ENCODE results near the gene NOLC1. TPM values are rescaled to one million over a fixed set of nuclear protein-coding genes. Genes with fewer than 3 reads are reported as not detected.

The NOLC1 gene
- total and polyA plus RNA-seq, 10 of the 15 experiments (the other 5 are each of a cell fraction or from before 2014, with no cell fraction given), result 91.7 to 244 (median 128) TPM

- ChIA-PET RAD21 (ENCODE audit: unreplicated experiment) (no interaction called here), CTCF (interaction anchor here (1.0 to 6.6 kb wide), 2 partner anchors 16 to 47 kb away, joined by 3 to 61 read pairs; no protein-coding TSS in a partner anchor), POLR2A (no interaction called here), SMC1A (ENCODE audit: uncharacterized antibody, unreplicated experiment) (no interaction called here)
- Histone ChIP-seq H3K79me2 (ENCODE audit: control insufficient read depth, insufficient read depth, low read length) (no peaks in the 10 kb centered on the region), H3K27ac (ENCODE audit: control insufficient read depth, insufficient read depth) (no peak overlapping the region), H3K36me3 (ENCODE audit: control insufficient read depth in 2 of 2, insufficient read depth in 2 of 2, low read length in 1 of 2) (no peaks in the 10 kb centered on the region), H2AFZ (ENCODE audit: control insufficient read depth, low read depth, low read length) (no peak overlapping the region), H3K27me3 (replicated peaks in 1 of 2; ENCODE audit: control insufficient read depth in 2 of 2, insufficient read depth in 2 of 2, low read length in 1 of 2) (no peaks in the 10 kb centered on the region), H3K4me1 (ENCODE audit: control insufficient read depth, insufficient read depth, low read length) (peaks cover 11% of the 10 kb centered on the region), H3K4me3 (no peak overlapping the region), H3K4me2 (ENCODE audit: control insufficient read depth, insufficient read depth) (no peak overlapping the region), H3K9me3 (replicated peaks; ENCODE audit: control insufficient read depth, insufficient read depth, low read length) (peaks cover 5% of the 10 kb centered on the region; the same call in 1 of the 3 replicates), H3K9ac (ENCODE audit: control insufficient read depth, insufficient read depth, low read length) (no peak overlapping the region), H4K20me1 (ENCODE audit: control insufficient read depth, insufficient read depth) (no peaks in the 10 kb centered on the region)
- no peak for ATAC-seq
- no TSS peak for BruUV-seq (replicated peaks)
- FAIRE-seq, result no peak
- WGBS (ENCODE audit: insufficient coverage, insufficient replicate concordance, low lambda C conversion rate, missing lambda C conversion rate), result 45% methylated on average over 2 of the region's 2 CpGs
- no peak for DNase-seq (ENCODE audit: low read depth, low spot score)
- in situ Hi-C loops (cut with MboI) (no loop called here), intact Hi-C loops (cut with micrococcal nuclease; ENCODE audit: unreplicated experiment) (no loop called here)
- TF ChIP-seq PKNOX1 (IDR thresholded peaks at IDR 0.05) (no peak), CREM (IDR thresholded peaks at IDR 0.05; ENCODE audit: low read depth) (no peak), CUX1 (IDR thresholded peaks at IDR 0.05; ENCODE audit: insufficient replicate concordance, low read depth, low read length) (no peak), NFYA (IDR thresholded peaks at IDR 0.05; ENCODE audit: borderline replicate concordance, low read depth, low read length) (no peak), SREBF1 (IDR thresholded peaks at IDR 0.05; ENCODE audit: low read length) (no peak), ASH2L (IDR thresholded peaks at IDR 0.05; ENCODE audit: borderline replicate concordance, low read depth) (no peak), NKRF (conservative IDR thresholded peaks at IDR 0.05) (no peak), POLR2AphosphoS5 (IDR thresholded peaks at IDR 0.05; ENCODE audit: low read length) (no peak), HDGF (IDR thresholded peaks at IDR 0.05) (no peak), ESRRA (IDR thresholded peaks at IDR 0.05; ENCODE audit: low read length) (no peak)
- TF ChIP-seq, protein P1, sequence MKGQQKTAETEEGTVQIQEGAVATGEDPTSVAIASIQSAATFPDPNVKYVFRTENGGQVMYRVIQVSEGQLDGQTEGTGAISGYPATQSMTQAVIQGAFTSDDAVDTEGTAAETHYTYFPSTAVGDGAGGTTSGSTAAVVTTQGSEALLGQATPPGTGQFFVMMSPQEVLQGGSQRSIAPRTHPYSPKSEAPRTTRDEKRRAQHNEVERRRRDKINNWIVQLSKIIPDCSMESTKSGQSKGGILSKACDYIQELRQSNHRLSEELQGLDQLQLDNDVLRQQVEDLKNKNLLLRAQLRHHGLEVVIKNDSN (IDR thresholded peaks at IDR 0.05; ENCODE audit: borderline replicate concordance, extremely low read length, insufficient read depth, low read depth, low read length), result no peak
- TF ChIP-seq, protein P2, sequence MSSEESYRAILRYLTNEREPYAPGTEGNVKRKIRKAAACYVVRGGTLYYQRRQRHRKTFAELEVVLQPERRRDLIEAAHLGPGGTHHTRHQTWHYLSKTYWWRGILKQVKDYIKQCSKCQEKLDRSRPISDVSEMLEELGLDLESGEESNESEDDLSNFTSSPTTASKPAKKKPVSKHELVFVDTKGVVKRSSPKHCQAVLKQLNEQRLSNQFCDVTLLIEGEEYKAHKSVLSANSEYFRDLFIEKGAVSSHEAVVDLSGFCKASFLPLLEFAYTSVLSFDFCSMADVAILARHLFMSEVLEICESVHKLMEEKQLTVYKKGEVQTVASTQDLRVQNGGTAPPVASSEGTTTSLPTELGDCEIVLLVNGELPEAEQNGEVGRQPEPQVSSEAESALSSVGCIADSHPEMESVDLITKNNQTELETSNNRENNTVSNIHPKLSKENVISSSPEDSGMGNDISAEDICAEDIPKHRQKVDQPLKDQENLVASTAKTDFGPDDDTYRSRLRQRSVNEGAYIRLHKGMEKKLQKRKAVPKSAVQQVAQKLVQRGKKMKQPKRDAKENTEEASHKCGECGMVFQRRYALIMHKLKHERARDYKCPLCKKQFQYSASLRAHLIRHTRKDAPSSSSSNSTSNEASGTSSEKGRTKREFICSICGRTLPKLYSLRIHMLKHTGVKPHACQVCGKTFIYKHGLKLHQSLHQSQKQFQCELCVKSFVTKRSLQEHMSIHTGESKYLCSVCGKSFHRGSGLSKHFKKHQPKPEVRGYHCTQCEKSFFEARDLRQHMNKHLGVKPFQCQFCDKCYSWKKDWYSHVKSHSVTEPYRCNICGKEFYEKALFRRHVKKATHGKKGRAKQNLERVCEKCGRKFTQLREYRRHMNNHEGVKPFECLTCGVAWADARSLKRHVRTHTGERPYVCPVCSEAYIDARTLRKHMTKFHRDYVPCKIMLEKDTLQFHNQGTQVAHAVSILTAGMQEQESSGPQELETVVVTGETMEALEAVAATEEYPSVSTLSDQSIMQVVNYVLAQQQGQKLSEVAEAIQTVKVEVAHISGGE (CRISPR knock-in tag; IDR thresholded peaks at IDR 0.05), result no peak
These were observed 33.1 kb downstream of the NOLC1 start for GRCh38 chr10:102185272-102185671.
